Left renal cortex interstitium (tissue), 4 donors: ENCODE measurements around the gene GPSM1. TPM values are rescaled to one million over a fixed set of nuclear protein-coding genes. Genes with fewer than 3 reads are reported as not detected.

Source experiments
- DNase-seq, 4 donors: peaks; one replicate each; pipeline ENCODE4 v3.0.0-alpha.2; 2013; ENCODE audit warnings: low read depth in 4 of 4, low spot score in 2 of 4, missing footprints in 1 of 4
- polyA plus RNA-seq, 4 donors: library from polyadenylated mRNA; unstranded; fragments of 120-200 nt; gene quantifications; one replicate each; pipeline ENCODE4 v1.2.1, GENCODE V29; 2013; ENCODE audit not compliant: insufficient read length in 4 of 4

The GPSM1 gene
- 10 to 100 TPM; 22.7 to 48.8 (median 42.0) TPM for polyA plus RNA-seq

GRCh38 chr9:136327304-136327974, at the start of gene GPSM1:
TSS of gene GPSM1 (plus strand) at chr9:136327539. CDS start at chr9:136327696, 157 bp downstream.
- DNase-seq, result no peak

- no peak for DNase-seq
Observed at GRCh38 chr9:136277746-136278145, 49.6 kb upstream of the GPSM1 start.

- no peak for DNase-seq
Observed at GRCh38 chr9:136278221-136278620, 49.1 kb upstream of the GPSM1 start.

- DNase-seq, result no peak
Observed at GRCh38 chr9:136278894-136279293, 48.4 kb upstream of the GPSM1 start.

GRCh38 chr9:136279471-136279870, 47.9 kb upstream of the GPSM1 start:
- no peak for DNase-seq

- DNase-seq, result no peak
Observed at GRCh38 chr9:136280535-136281315, 46.6 kb upstream of the GPSM1 start.

- DNase-seq, result no peak
Observed at GRCh38 chr9:136281421-136282271, 45.7 kb upstream of the GPSM1 start.

GRCh38 chr9:136282272-136282861, 45.0 kb upstream of the GPSM1 start:
- no peak for DNase-seq

- peak in 2 of 4 donors; percentile 60 to 61 for DNase-seq
Observed at GRCh38 chr9:136283291-136284235, 43.8 kb upstream of the GPSM1 start.

- no peak for DNase-seq
Observed at GRCh38 chr9:136284311-136284710, 43.0 kb upstream of the GPSM1 start.

- DNase-seq, result no peak
Observed at GRCh38 chr9:136284951-136285350, 42.4 kb upstream of the GPSM1 start.

- no peak for DNase-seq
Observed at GRCh38 chr9:136285501-136286358, 41.6 kb upstream of the GPSM1 start.

GRCh38 chr9:136286359-136286986, 40.9 kb upstream of the GPSM1 start:
- DNase-seq, result no peak

- no peak for DNase-seq
Observed at GRCh38 chr9:136286987-136287379, 40.4 kb upstream of the GPSM1 start.

GRCh38 chr9:136287960-136288753, 39.2 kb upstream of the GPSM1 start:
- no peak for DNase-seq

- no peak for DNase-seq
Observed at GRCh38 chr9:136289651-136290507, 37.5 kb upstream of the GPSM1 start.
